ENCODE data around the gene LRRD1.
"Not testable (repeated sequence)": the region's sequence is repeated elsewhere in the genome, so short reads cannot be mapped to it uniquely, and the experiment has no call there.

LRRD1 gene

GRCh38 chr7:92169529-92169928, 9.4 kb downstream of the LRRD1 start:
- H3K27ac ChIP-seq (ENCODE audit: low read depth, low read length); H3K9me3 ChIP-seq (ENCODE audit: low read length); H3K9ac ChIP-seq (ENCODE audit: low read length); H3K27me3 ChIP-seq (ENCODE audit: control insufficient read depth in 1 of 2, insufficient read depth in 2 of 2, low read length in 2 of 2); H3K4me1 ChIP-seq (ENCODE audit: insufficient read depth, low read length); H3K36me3 ChIP-seq (ENCODE audit: insufficient read depth, low read length); H3K4me3 ChIP-seq (ENCODE audit: low read depth in 1 of 2, low read length in 2 of 2): not testable (repeated sequence)

- Histone ChIP-seq H3K9ac (ENCODE audit: low read length) (no peak overlapping the region), H3K36me3 (ENCODE audit: insufficient read depth, low read length) (no peaks in the 10 kb centered on the region), H3K9me3 (ENCODE audit: low read length) (no peaks in the 10 kb centered on the region), H3K27ac (ENCODE audit: low read depth, low read length) (no peak overlapping the region), H3K4me1 (ENCODE audit: insufficient read depth, low read length) (no peaks in the 10 kb centered on the region), H3K27me3 (ENCODE audit: control insufficient read depth in 1 of 2, insufficient read depth in 2 of 2, low read length in 2 of 2) (no peaks in the 10 kb centered on the region), H3K4me3 (ENCODE audit: low read depth in 1 of 2, low read length in 2 of 2) (no peak overlapping the region)
These were observed 17.7 kb downstream of the LRRD1 start for GRCh38 chr7:92161271-92161670.

GRCh38 chr7:92158660-92159575, 20.0 kb downstream of the LRRD1 start:
- Histone ChIP-seq H3K27ac (ENCODE audit: low read depth, low read length) (no peak overlapping the region), H3K36me3 (ENCODE audit: insufficient read depth, low read length) (no peaks in the 10 kb centered on the region), H3K9ac (ENCODE audit: low read length) (no peak overlapping the region), H3K27me3 (ENCODE audit: control insufficient read depth in 1 of 2, insufficient read depth in 2 of 2, low read length in 2 of 2) (no peaks in the 10 kb centered on the region), H3K4me1 (ENCODE audit: insufficient read depth, low read length) (no peaks in the 10 kb centered on the region), H3K9me3 (ENCODE audit: low read length) (no peaks in the 10 kb centered on the region), H3K4me3 (ENCODE audit: low read depth in 1 of 2, low read length in 2 of 2) (no peak overlapping the region)

GRCh38 chr7:92156990-92157389, 22.0 kb downstream of the LRRD1 start:
- Histone ChIP-seq H3K9me3 (ENCODE audit: low read length) (no peaks in the 10 kb centered on the region), H3K27me3 (ENCODE audit: control insufficient read depth in 1 of 2, insufficient read depth in 2 of 2, low read length in 2 of 2) (no peaks in the 10 kb centered on the region), H3K27ac (ENCODE audit: low read depth, low read length) (no peak overlapping the region), H3K9ac (ENCODE audit: low read length) (no peak overlapping the region), H3K4me3 (ENCODE audit: low read depth in 1 of 2, low read length in 2 of 2) (no peak overlapping the region), H3K36me3 (ENCODE audit: insufficient read depth, low read length) (no peaks in the 10 kb centered on the region), H3K4me1 (ENCODE audit: insufficient read depth, low read length) (no peaks in the 10 kb centered on the region)

GRCh38 chr7:92155108-92155739, 23.7 kb downstream of the LRRD1 start:
- H3K27ac ChIP-seq (ENCODE audit: low read depth, low read length), result no peak overlapping the region
- H3K36me3 ChIP-seq (ENCODE audit: insufficient read depth, low read length), result no peaks in the 10 kb centered on the region
- no peaks in the 10 kb centered on the region for H3K4me1 ChIP-seq (ENCODE audit: insufficient read depth, low read length)
- no peaks in the 10 kb centered on the region for H3K27me3 ChIP-seq (ENCODE audit: control insufficient read depth in 1 of 2, insufficient read depth in 2 of 2, low read length in 2 of 2)
- H3K9ac ChIP-seq (ENCODE audit: low read length), result no peak overlapping the region
- H3K9me3 ChIP-seq (ENCODE audit: low read length), result no peaks in the 10 kb centered on the region
- H3K4me3 ChIP-seq (ENCODE audit: low read depth in 1 of 2, low read length in 2 of 2), result no peak overlapping the region

- H3K4me3 ChIP-seq (ENCODE audit: low read depth in 1 of 2, low read length in 2 of 2), result no peak overlapping the region
- H3K27me3 ChIP-seq (ENCODE audit: control insufficient read depth in 1 of 2, insufficient read depth in 2 of 2, low read length in 2 of 2), result no peaks in the 10 kb centered on the region
- H3K27ac ChIP-seq (ENCODE audit: low read depth, low read length), result no peak overlapping the region
- no peaks in the 10 kb centered on the region for H3K9me3 ChIP-seq (ENCODE audit: low read length)
- no peak overlapping the region for H3K9ac ChIP-seq (ENCODE audit: low read length)
- no peaks in the 10 kb centered on the region for H3K4me1 ChIP-seq (ENCODE audit: insufficient read depth, low read length)
- H3K36me3 ChIP-seq (ENCODE audit: insufficient read depth, low read length), result no peaks in the 10 kb centered on the region
These were observed 28.4 kb downstream of the LRRD1 start for GRCh38 chr7:92150450-92151017.

GRCh38 chr7:92149736-92150239, 29.2 kb downstream of the LRRD1 start:
- Histone ChIP-seq H3K36me3 (ENCODE audit: insufficient read depth, low read length) (no peaks in the 10 kb centered on the region), H3K27ac (ENCODE audit: low read depth, low read length) (no peak overlapping the region), H3K4me1 (ENCODE audit: insufficient read depth, low read length) (no peaks in the 10 kb centered on the region), H3K9ac (ENCODE audit: low read length) (no peak overlapping the region), H3K4me3 (ENCODE audit: low read depth in 1 of 2, low read length in 2 of 2) (no peak overlapping the region), H3K9me3 (ENCODE audit: low read length) (no peaks in the 10 kb centered on the region), H3K27me3 (ENCODE audit: control insufficient read depth in 1 of 2, insufficient read depth in 2 of 2, low read length in 2 of 2) (no peaks in the 10 kb centered on the region)

GRCh38 chr7:92143192-92143880, 35.6 kb downstream of the LRRD1 start:
- H3K27me3 ChIP-seq (ENCODE audit: control insufficient read depth in 1 of 2, insufficient read depth in 2 of 2, low read length in 2 of 2); H3K27ac ChIP-seq (ENCODE audit: low read depth, low read length); H3K9me3 ChIP-seq (ENCODE audit: low read length); H3K4me3 ChIP-seq (ENCODE audit: low read depth in 1 of 2, low read length in 2 of 2); H3K4me1 ChIP-seq (ENCODE audit: insufficient read depth, low read length); H3K36me3 ChIP-seq (ENCODE audit: insufficient read depth, low read length); H3K9ac ChIP-seq (ENCODE audit: low read length): not testable (repeated sequence)

GRCh38 chr7:92142791-92143190, 36.2 kb downstream of the LRRD1 start:
- H3K27me3 ChIP-seq (ENCODE audit: control insufficient read depth in 1 of 2, insufficient read depth in 2 of 2, low read length in 2 of 2); H3K4me3 ChIP-seq (ENCODE audit: low read depth in 1 of 2, low read length in 2 of 2); H3K9ac ChIP-seq (ENCODE audit: low read length): not testable (repeated sequence)

GRCh38 chr7:92141161-92141560, 37.8 kb downstream of the LRRD1 start:
- no peaks in the 10 kb centered on the region for H3K36me3 ChIP-seq (ENCODE audit: insufficient read depth, low read length)
- no peak overlapping the region for H3K9ac ChIP-seq (ENCODE audit: low read length)
- no peaks in the 10 kb centered on the region for H3K4me1 ChIP-seq (ENCODE audit: insufficient read depth, low read length)
- no peaks in the 10 kb centered on the region for H3K9me3 ChIP-seq (ENCODE audit: low read length)
- no peaks in the 10 kb centered on the region for H3K27me3 ChIP-seq (ENCODE audit: control insufficient read depth in 1 of 2, insufficient read depth in 2 of 2, low read length in 2 of 2)
- H3K4me3 ChIP-seq (ENCODE audit: low read depth in 1 of 2, low read length in 2 of 2), result no peak overlapping the region
- H3K27ac ChIP-seq (ENCODE audit: low read depth, low read length), result no peak overlapping the region

More at GRCh38 chr7:92142791-92143190, 36.2 kb downstream of the LRRD1 start:
- H3K27ac ChIP-seq (ENCODE audit: low read depth, low read length); H3K9me3 ChIP-seq (ENCODE audit: low read length); H3K4me1 ChIP-seq (ENCODE audit: insufficient read depth, low read length); H3K36me3 ChIP-seq (ENCODE audit: insufficient read depth, low read length): not testable (repeated sequence)

- Histone ChIP-seq H3K9ac (ENCODE audit: low read length) (no peak overlapping the region), H3K27ac (ENCODE audit: low read depth, low read length) (no peak overlapping the region), H3K4me1 (ENCODE audit: insufficient read depth, low read length) (peaks cover 13% of the 10 kb centered on the region), H3K9me3 (ENCODE audit: low read length) (no peaks in the 10 kb centered on the region), H3K4me3 (ENCODE audit: low read depth in 1 of 2, low read length in 2 of 2) (no peak overlapping the region), H3K36me3 (ENCODE audit: insufficient read depth, low read length) (no peaks in the 10 kb centered on the region), H3K27me3 (ENCODE audit: control insufficient read depth in 1 of 2, insufficient read depth in 2 of 2, low read length in 2 of 2) (no peaks in the 10 kb centered on the region)
These were observed 41.4 kb downstream of the LRRD1 start for GRCh38 chr7:92137557-92137956.
